Frontal cortex (tissue), 4 donors: ENCODE measurements around the gene NMNAT3. TPM values are rescaled to one million over a fixed set of nuclear protein-coding genes. Genes with fewer than 3 reads are reported as not detected.

Experiments
- DNase-seq, 2 donors: peaks; one replicate each; pipeline ENCODE4 v3.0.0; 2012; ENCODE audit warnings: low spot score in 2 of 2
- FAIRE-seq: peaks from 2 replicates; lab custom pipeline; 2012; peaks lifted over from hg19 to GRCh38; lab: Jason Lieb, UNC
- total RNA-seq: library from RNA; depleted of rRNA; stranded (reverse); fragments of >200 nt; gene quantifications from one replicate; pipeline ENCODE4 v1.2.3, GENCODE V29; 2014
- donor health status: control.
- donor health status: control.
- donor health status: control.

Gene NMNAT3
- total RNA-seq, 1 donor from 2014 or later, result 6.9 TPM

DNA sequence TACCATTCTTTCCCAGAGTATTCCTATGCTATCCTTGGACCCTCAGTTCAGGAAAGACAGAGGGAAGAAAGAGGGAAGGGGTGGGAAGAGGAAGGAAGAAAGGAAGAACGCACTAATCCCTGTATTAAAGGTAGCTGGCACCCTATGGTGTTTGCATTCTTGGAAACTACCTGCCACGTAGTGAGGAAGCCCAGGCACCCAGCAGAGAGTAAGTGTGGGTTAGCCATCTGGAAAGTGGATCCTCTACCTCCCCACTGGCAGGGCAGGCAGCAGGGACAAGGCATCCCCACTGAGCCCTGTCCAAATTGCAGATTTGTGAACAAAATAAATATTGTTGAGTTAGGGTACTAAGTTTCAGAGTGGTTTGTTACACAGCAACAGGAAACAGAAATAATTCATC is 147.1 kb downstream of the NMNAT3 start:
- no peak for DNase-seq
- FAIRE-seq, result no peak

- FAIRE-seq (no peak), DNase-seq (no peak)
Measured at GRCh38 chr3:139529662-139530061, 148.1 kb downstream of the NMNAT3 start.

DNA sequence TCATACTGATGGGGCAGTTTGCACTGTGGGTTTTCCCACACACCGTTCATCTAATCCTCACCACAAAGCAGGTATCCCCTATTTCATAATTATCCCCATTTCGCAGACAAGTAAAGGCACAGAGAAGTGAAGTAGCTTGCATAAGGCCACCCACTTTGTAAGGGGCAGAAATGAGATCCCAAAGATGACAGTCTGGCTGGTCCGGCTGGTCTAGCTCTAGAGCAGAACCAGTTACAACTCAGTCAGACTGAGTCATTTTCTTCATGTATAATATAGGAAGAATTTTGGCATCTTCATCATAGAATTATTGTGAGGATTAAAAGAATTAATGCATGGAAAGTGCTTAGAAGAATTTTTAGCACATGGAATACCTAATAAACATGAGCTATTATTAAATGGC is 148.8 kb downstream of the NMNAT3 start:
- DNase-seq (no peak), FAIRE-seq (no peak)

DNA sequence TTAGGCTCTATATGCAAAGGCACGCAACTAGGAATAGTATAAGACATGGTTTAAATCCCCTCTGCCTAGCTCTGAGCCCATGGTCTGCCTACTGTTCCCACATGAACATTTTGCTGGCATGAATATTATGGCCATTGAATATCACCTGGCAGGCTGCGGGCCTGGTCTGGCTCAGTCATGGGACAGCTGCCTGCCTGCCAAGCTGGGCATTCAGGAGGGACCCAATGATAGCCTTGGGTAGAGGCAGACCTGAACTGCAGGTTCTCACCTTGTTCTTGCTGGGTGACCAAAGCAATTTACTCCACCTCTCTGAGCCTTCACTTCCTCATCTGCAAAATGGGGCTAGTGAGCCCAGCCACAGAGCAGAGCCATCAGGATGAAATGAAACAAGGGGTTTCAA is 149.5 kb downstream of the NMNAT3 start:
- DNase-seq (no peak), FAIRE-seq (no peak)

DNA sequence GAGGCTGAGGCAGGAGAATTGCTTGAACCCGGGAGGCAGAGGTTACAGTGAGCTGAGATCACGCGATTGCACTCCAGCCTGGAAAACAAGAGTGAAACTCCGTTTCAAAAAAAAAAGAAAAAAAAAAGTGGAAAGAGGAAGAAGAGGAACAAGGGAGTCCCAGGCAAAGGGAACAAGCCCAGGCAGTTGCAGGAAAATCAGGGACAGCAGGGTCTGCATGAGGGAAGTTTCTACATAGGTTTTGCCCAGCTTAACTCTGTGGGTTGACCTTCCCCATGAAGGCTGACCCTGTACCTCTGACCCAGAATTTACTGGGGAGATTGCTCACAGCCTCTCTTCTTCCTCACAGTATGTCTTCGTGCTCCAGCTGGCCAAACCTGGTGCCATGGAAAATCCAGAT is 150.5 kb downstream of the NMNAT3 start:
- FAIRE-seq, result no peak

DNA sequence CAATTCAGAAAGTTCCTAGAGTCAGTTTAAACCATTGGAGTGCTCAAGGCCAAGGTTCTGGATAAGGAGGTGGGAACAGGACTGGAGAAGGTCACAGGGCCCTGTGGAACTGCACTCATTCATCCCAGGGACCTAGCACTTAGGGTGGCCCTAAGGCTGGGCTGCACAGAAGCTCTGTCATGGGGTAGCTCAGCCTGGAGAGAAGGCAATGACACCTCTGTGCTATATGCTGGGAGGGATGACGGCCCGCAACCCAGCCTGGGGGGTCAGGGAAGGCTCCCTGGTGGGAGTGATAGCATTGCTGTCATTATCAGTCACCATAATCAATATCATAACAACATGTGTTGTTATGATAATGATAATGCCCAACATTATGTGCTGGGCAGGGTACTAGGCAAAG is 151.6 kb downstream of the NMNAT3 start:
- FAIRE-seq (no peak), DNase-seq (no peak)

More for the DNA sequence above, 150.5 kb downstream of the NMNAT3 start:
- DNase-seq, result no peak

DNA sequence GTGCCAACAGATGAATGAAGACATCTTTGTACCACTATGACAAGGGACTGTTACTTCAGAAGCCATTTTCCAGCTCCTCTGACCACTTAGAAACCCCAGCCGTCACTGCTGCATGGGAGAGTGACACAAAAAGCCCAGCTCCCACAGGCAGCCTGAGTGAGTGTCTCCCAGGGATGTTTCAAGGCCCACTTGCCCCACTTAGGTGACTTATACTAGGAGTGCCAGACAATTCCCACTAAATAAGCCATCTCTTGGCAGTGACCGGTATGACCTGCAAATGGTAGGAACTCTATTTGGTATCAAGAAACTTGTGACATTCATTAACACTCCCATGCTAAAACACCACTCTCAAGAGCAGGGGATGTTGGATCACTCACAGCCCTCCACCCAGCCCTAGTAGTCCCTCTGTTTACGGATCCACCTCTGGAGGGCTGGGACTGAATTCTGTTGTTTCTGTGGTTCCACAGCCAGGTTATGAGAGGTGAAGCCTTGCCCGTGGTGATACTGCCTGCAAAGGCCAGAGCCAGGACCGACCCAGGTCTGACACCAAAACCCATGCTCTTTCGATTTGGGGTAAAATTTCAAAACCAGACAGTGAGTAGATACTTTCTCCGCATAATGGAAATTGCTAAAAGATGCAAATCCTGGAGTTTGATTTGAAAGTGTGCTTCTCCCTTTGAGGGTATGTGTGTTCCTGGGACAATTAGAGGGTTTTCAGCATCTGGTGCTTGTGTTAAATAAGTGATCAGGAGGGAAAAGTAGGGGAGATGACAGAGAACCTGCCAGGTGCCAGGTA is 152.7 kb downstream of the NMNAT3 start:
- FAIRE-seq (no peak), DNase-seq (no peak)

DNA sequence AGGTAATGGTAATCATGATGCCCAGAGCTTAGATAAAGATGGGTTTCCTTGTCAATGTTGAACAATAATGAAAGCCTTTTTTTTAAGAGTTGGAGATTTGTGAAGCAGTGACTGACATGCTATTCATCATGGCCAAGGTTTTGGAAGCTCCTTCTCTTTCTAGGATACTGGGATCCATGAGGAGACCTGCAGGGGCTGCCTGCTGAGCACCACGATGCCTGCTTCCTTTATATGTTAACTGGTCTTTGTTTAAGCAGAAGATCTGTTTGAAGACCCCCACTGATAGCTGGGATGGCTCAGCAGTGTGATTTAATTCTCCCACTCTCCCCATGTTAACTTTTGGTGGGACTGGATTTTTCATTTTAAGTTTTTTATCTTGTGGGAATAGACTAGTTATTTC is 154.1 kb downstream of the NMNAT3 start:
- no peak for DNase-seq
- no peak for FAIRE-seq

GRCh38 chr3:139523166-139523565 is 154.6 kb downstream of the NMNAT3 start:
- FAIRE-seq (no peak), DNase-seq (no peak)

GRCh38 chr3:139522421-139522820 is 155.4 kb downstream of the NMNAT3 start:
- FAIRE-seq (no peak), DNase-seq (no peak)

GRCh38 chr3:139521816-139522215 is 156.0 kb downstream of the NMNAT3 start:
- no peak for FAIRE-seq
- no peak for DNase-seq

- DNase-seq (no peak), FAIRE-seq (no peak)
Measured at GRCh38 chr3:139521144-139521543, 156.6 kb downstream of the NMNAT3 start.

DNA sequence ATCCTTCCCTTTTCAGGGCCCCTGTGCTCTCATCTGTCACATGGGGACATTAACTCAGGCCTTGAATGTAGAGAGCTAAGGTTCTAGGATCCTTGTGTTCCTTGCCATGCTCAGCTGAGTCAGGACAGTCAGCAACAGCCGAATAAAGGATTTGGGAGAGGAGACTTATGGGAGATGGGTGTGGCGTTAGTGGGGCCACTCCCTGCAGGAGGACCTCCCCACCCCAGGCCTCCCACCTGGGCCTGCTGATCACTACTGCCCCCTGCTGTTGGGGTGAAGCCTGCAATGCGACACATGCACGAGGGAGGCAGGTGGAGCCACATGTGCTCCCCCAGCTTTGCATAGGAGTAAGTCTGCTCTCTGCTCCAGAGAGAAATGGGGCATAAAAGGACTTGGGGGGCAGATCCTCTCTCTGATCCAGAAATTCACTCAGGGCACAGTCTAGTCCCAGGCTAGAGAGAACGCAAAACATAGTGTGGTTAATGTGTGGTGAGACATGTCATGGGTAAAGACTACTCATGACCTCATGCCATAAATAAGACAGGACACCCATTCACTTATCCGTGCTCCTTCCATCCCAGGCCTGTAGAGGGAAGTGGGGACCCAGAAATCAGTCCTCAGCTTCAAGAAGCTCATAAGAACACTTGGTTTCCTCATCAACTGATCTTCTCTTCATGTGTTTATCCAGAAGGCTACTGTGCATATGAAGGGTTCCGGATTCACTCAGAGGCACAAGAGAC is 157.6 kb downstream of the NMNAT3 start:
- no peak for FAIRE-seq
- DNase-seq, result no peak

GRCh38 chr3:139518926-139519842 is 158.6 kb downstream of the NMNAT3 start:
- FAIRE-seq (no peak), DNase-seq (no peak)

DNA sequence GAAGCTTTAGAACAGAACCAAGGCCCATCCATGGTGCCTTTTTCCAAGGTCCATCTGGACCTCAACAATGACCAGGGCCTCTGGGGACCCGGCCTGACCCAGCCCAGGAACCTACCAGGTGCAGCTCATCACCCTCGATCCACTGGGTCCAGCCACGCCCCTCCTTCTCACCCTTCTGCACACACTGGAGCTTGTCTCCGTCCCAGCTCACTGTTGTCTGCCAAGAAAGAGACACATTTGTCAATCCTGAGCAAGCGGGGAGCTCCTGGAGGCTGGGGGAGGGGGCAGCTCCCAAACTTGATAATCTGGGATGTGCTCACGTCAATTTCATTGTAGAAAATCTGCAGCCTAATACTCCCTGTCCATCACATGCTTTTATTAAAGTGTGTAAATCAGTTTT is 159.5 kb downstream of the NMNAT3 start:
- DNase-seq (no peak), FAIRE-seq (no peak)

DNA sequence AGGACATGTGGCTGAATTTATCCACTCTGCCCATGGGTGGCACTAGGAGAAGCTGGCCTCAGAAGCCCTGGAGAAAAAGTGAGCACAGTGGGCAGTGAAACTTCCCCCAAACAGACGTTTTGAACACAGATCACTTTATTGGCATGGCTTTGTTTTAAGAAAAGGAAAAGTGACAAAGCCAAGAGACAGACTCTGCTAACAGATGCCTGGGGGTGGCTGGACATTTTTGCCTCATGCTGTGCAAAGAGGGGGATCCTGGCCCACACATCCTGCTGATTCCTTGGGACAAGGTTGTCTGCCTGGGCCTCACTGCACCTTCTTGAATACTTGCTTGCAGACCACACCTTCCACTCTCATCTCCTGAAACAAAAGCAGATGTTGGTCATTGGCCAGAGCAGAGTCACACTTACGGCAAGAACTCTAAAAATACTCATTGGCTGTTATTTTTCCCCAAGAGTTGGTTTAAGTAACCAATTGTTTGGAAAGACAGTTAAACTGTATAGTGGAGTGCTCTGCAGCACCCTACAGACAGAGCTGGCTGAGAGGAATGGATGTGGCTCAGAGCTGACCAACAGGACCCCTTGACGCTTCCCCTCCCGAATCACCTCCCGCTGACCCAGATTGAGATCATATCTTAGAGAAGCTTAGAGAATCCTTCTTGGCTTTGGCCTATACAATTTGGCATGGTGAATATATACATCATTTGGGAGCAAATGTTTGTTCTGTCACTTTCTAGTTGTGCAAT is 160.3 kb downstream of the NMNAT3 start:
- FAIRE-seq (no peak), DNase-seq (no peak)

DNA sequence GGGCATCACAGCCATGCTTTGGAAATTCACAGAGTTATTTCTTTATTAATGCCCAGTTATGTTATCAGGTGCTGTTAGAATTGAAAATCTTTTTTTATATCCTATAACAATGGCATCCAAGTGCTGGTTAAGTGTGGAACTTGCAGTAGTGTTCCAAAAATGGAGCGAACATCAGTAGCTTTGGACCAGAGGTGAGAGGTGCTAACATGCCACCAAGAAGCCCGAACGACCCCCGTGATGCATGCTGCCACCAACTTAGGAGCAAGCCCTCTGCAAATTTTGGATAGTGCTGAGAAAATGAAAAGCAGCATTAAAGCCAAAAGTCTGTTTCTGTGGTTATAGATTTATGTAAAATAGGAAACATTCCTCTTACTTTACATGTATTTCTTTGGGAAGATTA is 163.0 kb downstream of the NMNAT3 start:
- FAIRE-seq (no peak), DNase-seq (no peak)
